GM23248 (cell line): ENCODE measurements around the gene FAM209A.
"Not testable (repeated sequence)": the region's sequence is repeated elsewhere in the genome, so short reads cannot be mapped to it uniquely, and the experiment has no call there.

Experiments used
- EZH2 ChIP-seq: fragments of 200-600 bp; sonication (generic); IDR thresholded peaks from 2 replicates; pipeline ENCODE4 v1.6.1; 2018; ENCODE audit warnings: antibody characterized with exemption, mild to moderate bottlenecking; ENCODE audit not compliant: insufficient read depth, poor library complexity, severe bottlenecking
- EZH2phosphoT487 ChIP-seq: fragments of 200-600 bp; sonication (generic); IDR thresholded peaks from 2 replicates; pipeline ENCODE4 v1.6.1; 2018; ENCODE audit warnings: antibody characterized with exemption, moderate library complexity, mild to moderate bottlenecking, low read depth; ENCODE audit not compliant: insufficient read depth

DNA sequence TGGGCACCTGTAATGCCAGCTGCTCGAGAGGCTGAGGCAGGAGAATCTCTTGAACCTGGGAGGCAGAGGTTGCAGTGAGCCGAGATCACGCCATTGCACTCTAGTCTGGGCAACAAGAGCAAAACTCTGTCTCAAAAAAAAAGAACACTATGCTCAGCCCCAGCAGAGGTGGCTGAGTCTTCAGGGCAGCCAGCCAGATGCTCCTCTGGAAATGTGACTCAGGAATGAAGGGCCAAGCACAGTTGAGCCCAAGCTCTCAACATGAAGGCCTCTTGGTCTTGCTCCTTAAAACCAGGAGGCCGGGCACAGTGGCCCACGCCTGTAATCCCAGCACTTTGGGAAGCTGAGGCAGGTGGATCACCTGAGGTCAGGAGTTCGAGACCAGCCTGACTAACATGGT, 40.0 kb downstream of the FAM209A start:
- TF ChIP-seq EZH2phosphoT487, EZH2: not testable (repeated sequence)
